Measurements from ENCODE around the gene DNAH6.

DNAH6 gene

DNA sequence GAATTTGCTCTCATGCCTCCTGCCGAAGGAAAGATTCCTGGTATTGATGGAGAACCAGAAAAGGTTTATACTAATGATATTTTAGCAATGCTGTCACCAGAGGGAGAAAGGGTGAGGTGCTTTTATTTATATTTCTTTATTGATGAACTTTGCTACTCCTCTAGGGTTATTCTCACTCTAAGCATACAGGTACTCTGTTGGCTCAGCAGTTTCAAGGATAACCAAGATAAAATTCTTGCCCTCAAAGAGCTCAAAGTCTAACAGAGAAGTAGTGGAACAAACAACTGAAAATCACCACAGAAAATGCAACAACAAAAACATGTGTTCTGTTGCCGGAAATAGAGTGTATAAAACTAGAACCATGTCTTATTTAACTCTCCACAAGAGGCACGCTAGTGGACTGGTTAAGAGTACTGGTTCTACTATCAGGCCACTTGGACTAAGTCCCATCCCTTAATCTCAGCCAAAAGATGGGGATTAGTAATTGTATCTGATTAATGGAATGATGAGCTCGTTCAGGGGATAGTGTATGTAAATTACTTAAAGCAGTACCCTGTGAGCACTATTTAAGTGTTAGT is 103.6 kb downstream of the DNAH6 start:
- DNase-seq (ENCODE audit: low read depth in 2 of 3, low spot score in 2 of 3) = no peak

GRCh38 chr2:84628486-84628885 is 112.2 kb downstream of the DNAH6 start:
- no peak for DNase-seq (ENCODE audit: low read depth in 2 of 3, low spot score in 2 of 3)

DNA sequence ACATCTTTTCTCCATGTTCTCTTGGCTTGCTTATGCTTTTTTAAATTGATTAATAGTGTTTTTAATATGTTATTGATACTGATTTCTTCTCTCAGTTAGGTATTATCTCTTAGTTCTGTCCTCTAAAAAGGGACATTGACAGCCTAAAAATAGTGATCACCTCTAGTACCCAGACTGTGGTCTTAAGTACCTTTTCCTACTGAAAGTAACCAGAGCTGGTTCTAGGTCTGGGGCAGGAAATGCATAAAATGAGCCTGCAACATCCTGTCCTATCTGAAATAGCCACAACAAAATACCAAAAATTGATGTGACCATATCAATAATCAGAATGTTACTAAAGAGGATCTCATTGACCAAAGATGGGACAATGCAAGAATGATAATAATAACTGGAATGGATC is 113.3 kb downstream of the DNAH6 start:
- DNase-seq (ENCODE audit: low read depth in 2 of 3, low spot score in 2 of 3) = no peak

GRCh38 chr2:84631047-84631446 is 114.7 kb downstream of the DNAH6 start:
- DNase-seq (ENCODE audit: low read depth in 2 of 3, low spot score in 2 of 3) = no peak

- DNase-seq (ENCODE audit: low read depth in 2 of 3, low spot score in 2 of 3) = no peak
These were observed 115.7 kb downstream of the DNAH6 start for GRCh38 chr2:84631985-84632384.

GRCh38 chr2:84636080-84636971 is 120.0 kb downstream of the DNAH6 start:
- no peak for DNase-seq (ENCODE audit: low read depth in 2 of 3, low spot score in 2 of 3)

DNA sequence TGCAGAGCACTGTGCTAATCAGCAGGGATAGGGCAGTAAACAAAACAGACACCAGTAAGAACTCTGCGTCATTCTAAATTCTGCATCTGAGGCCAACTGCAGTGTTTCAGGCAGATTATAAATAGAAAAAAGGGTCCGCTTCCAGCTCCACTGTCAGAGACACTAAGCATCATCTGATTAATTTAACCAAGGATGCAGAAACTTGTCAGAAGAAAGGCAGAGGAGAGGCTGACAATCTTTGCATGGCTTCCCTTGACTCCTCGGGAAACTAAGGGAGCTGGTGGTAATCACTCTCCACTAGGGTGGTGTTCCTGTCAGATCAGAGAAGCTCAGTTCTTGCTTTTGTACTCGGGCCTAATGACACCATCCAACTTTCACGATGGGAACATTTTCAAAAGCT is 123.5 kb downstream of the DNAH6 start:
- no peak for DNase-seq (ENCODE audit: low read depth in 2 of 3, low spot score in 2 of 3)

DNA sequence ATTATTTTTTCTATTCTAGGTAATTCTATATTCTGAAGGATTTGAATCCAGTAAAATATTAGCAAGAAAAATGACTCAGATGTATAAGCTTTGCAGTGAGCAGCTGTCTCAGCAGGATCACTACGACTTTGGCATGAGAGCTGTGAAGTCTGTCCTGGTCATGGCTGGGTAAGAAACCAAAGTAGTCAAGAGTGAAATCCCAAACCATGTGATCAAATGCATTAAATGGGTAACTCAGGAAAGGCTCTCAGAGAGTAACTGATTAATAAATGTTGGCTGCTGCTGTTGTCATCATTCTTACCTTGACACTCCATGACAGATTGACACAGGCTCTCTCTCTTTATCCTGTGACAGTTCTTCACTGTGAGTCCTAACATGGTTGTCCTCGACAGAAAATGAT is 124.1 kb downstream of the DNAH6 start:
- no peak for DNase-seq (ENCODE audit: low read depth in 2 of 3, low spot score in 2 of 3)

GRCh38 chr2:84641021-84641420 is 124.7 kb downstream of the DNAH6 start:
- no peak for DNase-seq (ENCODE audit: low read depth in 2 of 3, low spot score in 2 of 3)

GRCh38 chr2:84643991-84644390 is 127.7 kb downstream of the DNAH6 start:
- no peak for DNase-seq (ENCODE audit: low read depth in 2 of 3, low spot score in 2 of 3)

GRCh38 chr2:84646514-84646913 is 130.2 kb downstream of the DNAH6 start:
- no peak for DNase-seq (ENCODE audit: low read depth in 2 of 3, low spot score in 2 of 3)

GRCh38 chr2:84647267-84647666 is 131.0 kb downstream of the DNAH6 start:
- DNase-seq (ENCODE audit: low read depth in 2 of 3, low spot score in 2 of 3) = no peak

- no peak for DNase-seq (ENCODE audit: low read depth in 2 of 3, low spot score in 2 of 3)
These were observed 132.8 kb downstream of the DNAH6 start for GRCh38 chr2:84649058-84649457.

DNA sequence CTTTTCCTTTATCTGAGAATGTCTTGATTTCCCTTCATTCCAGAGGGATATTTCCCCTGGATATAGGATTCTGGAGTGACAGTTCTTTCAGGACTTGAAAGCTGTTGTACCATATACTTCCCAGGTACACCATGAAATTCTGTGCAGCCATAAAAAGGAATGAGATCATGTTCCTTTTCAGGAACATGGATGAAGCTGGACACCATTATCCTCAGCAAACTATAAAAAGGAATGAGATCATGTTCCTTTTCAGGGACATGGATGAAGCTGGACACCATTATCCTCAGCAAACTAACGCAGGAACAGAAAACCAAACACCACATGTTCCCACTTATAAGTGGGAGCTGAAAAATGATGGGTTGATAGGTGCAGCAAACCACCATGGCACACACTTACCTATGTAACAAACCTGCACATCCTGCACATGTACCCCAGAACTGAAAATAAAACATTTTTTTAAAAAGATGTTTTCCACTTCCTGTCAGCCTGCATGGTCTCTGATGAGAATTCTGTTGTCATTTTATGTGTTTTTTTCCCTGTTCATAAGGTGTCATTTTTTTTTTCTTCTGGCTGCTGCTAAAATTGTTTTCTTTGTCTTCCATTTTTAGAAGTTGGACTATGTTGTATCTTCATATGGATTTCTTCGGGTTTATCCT is 133.3 kb downstream of the DNAH6 start:
- DNase-seq (ENCODE audit: low read depth in 2 of 3, low spot score in 2 of 3) = no peak

- no peak for DNase-seq (ENCODE audit: low read depth in 2 of 3, low spot score in 2 of 3)
These were observed 136.1 kb downstream of the DNAH6 start for GRCh38 chr2:84652431-84652830.

GRCh38 chr2:84653302-84653701 is 137.0 kb downstream of the DNAH6 start:
- DNase-seq (ENCODE audit: low read depth in 2 of 3, low spot score in 2 of 3) = no peak

DNA sequence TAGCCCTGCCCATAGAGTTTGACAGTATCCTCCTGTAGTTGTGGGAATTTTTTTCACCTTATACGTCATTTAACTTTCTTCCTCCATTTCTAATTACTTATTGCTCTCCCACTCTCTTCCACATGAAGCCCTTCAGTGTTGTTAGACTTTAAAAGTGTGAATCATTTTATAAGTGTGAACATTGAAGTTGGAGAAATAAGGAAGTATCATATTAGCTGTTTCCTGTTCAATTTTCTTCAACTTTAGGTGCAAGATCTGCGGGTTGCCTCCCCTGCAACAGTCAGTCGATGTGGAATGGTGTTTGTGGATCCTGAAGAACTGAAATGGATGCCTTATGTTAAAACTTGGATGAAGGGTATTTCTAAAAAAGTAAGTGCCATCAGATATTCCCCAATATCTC is 138.1 kb downstream of the DNAH6 start:
- DNase-seq (ENCODE audit: low read depth in 2 of 3, low spot score in 2 of 3) = no peak

DNA sequence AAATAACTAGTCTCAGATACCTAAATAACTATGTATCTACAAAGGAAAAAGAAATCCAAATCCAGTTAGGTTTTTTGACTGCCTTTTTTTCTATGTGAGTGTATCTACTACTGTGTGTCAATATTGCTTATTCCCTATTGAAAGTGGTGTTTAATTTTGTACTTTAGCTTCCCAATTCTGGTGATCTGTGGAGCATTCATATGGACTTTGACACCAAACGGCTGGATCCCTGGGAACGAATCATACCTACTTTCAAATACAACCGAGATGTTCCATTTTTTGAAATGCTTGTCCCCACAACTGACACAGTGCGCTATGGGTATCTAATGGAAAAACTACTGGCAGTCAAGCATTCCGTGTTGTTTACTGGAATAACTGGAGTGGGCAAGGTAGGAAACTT is 152.8 kb downstream of the DNAH6 start:
- no peak for DNase-seq (ENCODE audit: low read depth in 2 of 3, low spot score in 2 of 3)

DNA sequence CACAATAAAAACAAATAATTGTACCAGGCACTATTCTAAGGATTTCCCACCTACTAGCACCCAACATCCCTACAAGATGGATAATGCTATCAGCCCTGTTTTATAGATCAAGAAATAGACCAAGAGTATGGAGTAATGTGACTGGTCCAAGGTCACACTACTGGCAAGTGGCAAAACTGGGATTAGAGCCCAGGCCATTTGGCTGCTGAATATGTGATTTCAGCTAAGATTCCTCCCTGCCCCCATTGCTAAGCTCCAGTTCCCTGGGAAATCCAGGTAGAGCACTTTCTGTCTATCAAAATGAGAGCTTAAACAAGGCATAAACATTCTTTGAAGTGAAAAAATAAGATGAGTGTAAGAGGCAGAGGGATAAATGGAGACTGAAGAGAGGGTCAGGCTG is 157.8 kb downstream of the DNAH6 start:
- no peak for DNase-seq (ENCODE audit: low read depth in 2 of 3, low spot score in 2 of 3)

DNA sequence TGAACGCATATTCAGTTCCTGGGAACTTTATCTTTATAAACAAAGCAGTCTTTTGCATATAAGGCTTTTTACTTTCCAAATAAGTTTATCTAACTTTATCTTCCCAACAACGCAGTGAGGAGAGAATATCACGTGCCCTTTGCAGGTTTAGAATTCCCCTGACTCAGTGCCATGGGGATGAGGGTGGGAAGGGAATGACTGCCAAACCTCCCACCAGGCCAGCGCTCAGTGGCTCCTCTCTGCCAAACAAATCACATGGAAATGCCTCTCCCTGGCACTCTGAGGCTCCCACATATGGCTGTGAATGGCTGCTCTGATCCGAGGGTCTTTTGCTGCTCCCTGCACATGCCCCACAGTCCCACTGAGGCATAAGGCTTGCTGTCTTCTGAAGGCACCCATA is 158.3 kb downstream of the DNAH6 start:
- DNase-seq (ENCODE audit: low read depth in 2 of 3, low spot score in 2 of 3) = no peak

DNA sequence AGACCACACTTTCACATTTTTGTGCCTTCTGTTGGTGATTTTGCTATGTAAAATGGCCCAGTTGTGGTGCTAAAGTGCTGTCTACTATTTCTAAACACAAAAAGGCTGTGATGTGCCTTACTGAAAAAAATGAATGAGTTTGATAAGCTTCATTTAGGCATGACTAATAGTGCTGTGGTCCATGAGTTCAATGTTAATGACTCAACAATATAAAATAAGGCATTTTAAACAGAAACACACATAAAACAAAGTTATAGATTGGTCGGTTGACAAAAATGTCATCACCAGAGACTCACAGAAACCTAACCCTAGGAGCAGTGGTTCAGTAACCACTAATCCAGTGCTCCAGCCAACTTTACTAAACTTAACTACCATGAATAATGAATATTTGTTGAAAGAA is 160.0 kb downstream of the DNAH6 start:
- DNase-seq (ENCODE audit: low read depth in 2 of 3, low spot score in 2 of 3) = no peak

DNA sequence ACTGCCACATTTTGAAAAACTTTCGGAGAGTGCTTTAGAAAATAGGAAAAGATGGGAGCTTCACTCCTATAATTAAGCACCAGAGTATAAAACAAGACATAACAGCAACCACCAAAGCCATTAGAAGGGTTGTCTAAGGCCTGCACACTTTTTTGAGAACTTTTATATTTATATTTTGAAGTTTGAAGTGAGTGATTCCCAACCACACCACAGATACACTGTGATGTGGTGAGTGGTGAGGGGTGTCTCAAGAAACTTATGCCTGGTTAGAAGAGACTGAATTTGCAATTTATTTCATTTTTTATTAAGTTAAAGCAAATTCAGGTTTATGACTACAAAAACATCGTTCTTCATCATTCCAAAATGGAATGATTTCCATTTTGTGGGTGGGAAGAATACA is 161.9 kb downstream of the DNAH6 start:
- no peak for DNase-seq (ENCODE audit: low read depth in 2 of 3, low spot score in 2 of 3)

Measured in activated CD8-positive, alpha-beta memory T cell treated with anti-CD3 and anti-CD28 coated beads for 48 hours (primary cell).